ENCODE measurements around the gene LAIR2.
"Not testable (repeated sequence)": the region's sequence is repeated elsewhere in the genome, so short reads cannot be mapped to it uniquely, and the experiment has no call there.

The LAIR2 gene

GRCh38 chr19:54464630-54465425 lies 37.8 kb upstream of the LAIR2 start:
- DNase-seq = peak; percentile 75 to 82

GRCh38 chr19:54465426-54466109 lies 37.1 kb upstream of the LAIR2 start:
- no peak for DNase-seq

GRCh38 chr19:54466110-54466480 lies 36.5 kb upstream of the LAIR2 start:
- not testable (repeated sequence) for DNase-seq

- DNase-seq = no peak
Measured at GRCh38 chr19:54469496-54469934, 33.1 kb upstream of the LAIR2 start.

- DNase-seq = no peak
Measured at GRCh38 chr19:54470276-54470887, 32.2 kb upstream of the LAIR2 start.

- no peak for DNase-seq
Measured at GRCh38 chr19:54470991-54471782, 31.4 kb upstream of the LAIR2 start.

- DNase-seq = no peak
Measured at GRCh38 chr19:54473071-54473891, 29.4 kb upstream of the LAIR2 start, which contains the start of gene CDC42EP5. Gene CDC42EP5, minus strand, starts transcription at chr19:54473296. Its CDS starts 7,749 bp downstream, at chr19:54465547.

- no peak for DNase-seq
Measured at GRCh38 chr19:54473892-54474372, 28.7 kb upstream of the LAIR2 start.

GRCh38 chr19:54475706-54476105 lies 26.9 kb upstream of the LAIR2 start:
- DNase-seq = no peak

GRCh38 chr19:54477650-54478049 lies 25.0 kb upstream of the LAIR2 start:
- no peak for DNase-seq

- peak in 1 of 2 donors; percentile 33 for DNase-seq
Measured at GRCh38 chr19:54478677-54479266, 23.9 kb upstream of the LAIR2 start.

- no peak for DNase-seq
Measured at GRCh38 chr19:54480051-54480450, 22.6 kb upstream of the LAIR2 start.

GRCh38 chr19:54481326-54481930 lies 21.2 kb upstream of the LAIR2 start:
- peak; percentile 44 to 47 for DNase-seq

- no peak for DNase-seq
Measured at GRCh38 chr19:54482889-54483288, 19.7 kb upstream of the LAIR2 start.

GRCh38 chr19:54484451-54484850 lies 18.2 kb upstream of the LAIR2 start:
- DNase-seq = no peak

GRCh38 chr19:54485851-54486250 lies 16.8 kb upstream of the LAIR2 start:
- no peak for DNase-seq

- DNase-seq = no peak
Measured at GRCh38 chr19:54489341-54489740, 13.3 kb upstream of the LAIR2 start.

GRCh38 chr19:54489766-54490165 lies 12.9 kb upstream of the LAIR2 start:
- DNase-seq = no peak

GRCh38 chr19:54492568-54492967 lies 10.1 kb upstream of the LAIR2 start:
- no peak for DNase-seq

GRCh38 chr19:54493056-54493455 lies 9.6 kb upstream of the LAIR2 start:
- DNase-seq = not testable (repeated sequence)
